GM12874 (cell line): ENCODE data around the gene INPP5E.

ENCODE experiments used
- CTCF ChIP-seq: IDR thresholded peaks from 2 replicates; pipeline ENCODE4 v1.5.1; 2011; ENCODE audit warnings: low read depth, mild to moderate bottlenecking, control low read depth, low read length, moderate library complexity; ENCODE audit not compliant: insufficient read depth

INPP5E gene

DNA sequence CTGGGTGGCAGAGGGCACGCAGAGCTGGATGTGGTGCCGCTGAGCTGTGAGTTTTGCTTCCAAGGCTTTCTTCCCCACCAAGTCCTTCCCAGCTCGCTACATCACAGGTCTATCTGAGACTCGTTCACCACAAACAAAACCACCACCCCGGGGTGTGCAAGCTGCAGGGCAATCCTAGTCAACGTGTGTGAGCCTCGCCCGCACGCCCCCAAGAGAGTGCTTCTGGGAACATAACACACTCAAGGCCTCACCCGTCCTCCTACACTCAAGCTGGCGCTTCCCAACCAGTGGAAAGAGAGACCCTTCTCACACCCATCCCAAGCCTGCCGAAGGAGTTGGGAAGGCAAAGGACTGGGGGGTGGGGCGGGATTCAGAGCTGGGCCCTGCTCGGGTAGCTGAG lies 50.2 kb downstream of the INPP5E start:
- no peak for TF ChIP-seq CTCF

DNA sequence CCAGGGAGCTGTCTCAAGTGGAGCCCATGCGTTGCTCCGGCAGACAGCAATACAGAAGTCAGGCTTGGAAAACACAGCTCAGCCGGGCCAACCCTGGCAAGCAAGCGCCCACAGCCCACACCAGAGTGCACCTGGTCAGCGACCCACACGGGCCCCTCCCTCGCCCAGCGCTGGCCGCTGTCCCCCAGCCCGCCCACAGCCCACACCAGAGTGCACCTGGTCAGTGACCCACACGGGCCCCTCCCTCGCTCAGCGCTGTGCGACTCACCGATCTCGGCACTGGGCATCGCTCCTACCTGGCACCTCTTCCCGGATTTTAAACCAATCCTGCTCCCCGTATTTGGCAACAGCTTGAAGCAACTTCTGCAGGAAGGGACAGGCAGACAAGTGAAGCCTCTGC lies 52.4 kb downstream of the INPP5E start:
- TF ChIP-seq CTCF: no peak

- TF ChIP-seq CTCF: no peak
Measured at GRCh38 chr9:136386018-136386417, 53.6 kb downstream of the INPP5E start.

DNA sequence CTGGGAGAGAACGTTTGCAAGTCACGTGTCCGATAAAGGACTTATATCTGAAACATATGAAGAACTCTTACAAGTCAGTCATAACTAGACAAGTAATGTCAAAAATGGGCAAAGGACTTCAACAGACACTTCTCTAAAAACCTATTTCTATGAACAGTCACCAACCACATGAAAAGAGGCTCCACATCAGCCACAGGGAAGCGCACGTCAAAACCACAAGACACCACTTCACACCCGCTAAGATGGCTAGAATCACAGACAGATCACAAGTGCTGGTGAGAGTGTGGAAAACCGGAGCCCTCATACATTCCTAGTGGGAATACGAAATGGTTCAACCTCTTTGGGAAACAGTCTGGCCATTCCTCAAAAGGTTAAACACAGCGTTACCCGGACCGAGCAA lies 54.6 kb downstream of the INPP5E start:
- TF ChIP-seq CTCF: no peak

- no peak for TF ChIP-seq CTCF
Measured at GRCh38 chr9:136383436-136383835, 56.2 kb downstream of the INPP5E start.

DNA sequence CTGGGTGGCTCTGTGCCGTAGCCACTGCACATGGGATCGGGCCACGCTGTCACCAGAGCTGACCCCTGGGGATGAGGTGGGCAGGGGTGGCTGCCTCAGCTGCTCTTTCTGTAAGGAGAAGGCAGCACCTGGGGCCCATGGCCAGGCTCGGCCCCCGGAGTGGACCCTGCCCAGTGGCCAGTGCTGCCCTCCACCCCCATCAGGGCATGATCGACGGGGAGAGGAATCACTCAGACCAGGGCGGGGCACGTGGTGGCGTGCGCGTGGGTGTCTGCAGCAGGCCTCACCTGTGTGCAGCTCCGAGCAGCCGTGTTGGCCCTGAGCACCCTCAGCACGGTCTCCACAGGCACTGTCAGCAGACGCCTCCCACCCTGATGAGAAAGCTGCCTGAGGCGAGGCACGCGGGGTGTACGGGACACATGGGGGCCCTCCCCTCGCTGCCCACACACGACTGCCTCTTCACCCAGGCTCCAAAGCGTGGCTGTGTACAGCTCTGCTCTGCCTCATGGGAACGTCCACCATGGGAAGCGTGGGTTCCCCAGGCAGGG lies 57.6 kb downstream of the INPP5E start:
- no peak for TF ChIP-seq CTCF

DNA sequence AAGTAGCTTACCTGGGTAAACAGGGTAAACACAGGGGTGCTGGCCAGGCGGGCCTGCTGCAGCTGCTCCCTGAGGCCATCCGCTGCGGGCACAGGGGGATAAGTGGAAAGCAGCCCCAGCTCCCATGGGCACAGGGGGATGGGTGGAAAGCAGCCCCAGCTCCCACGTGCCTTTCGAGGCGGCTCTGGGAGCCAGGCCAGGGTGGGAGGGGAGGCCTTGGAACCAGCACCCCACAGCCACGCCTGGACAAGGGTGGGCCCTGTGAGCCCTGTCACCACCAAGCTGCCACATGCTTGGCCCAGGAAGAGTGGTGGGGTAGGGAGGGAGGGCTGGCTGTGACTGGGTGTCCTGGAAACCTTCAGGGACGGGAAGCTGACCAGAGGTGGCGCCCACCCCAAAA lies 58.3 kb downstream of the INPP5E start:
- no peak for TF ChIP-seq CTCF
